HG02884 (cell line): Measurements from ENCODE around the gene MAP3K21.

Source experiments
- ATAC-seq: cut with Tn5 transposase; IDR thresholded peaks from one replicate; pipeline ENCODE4 v1.9.1; 2021; ENCODE audit warnings: mild to moderate bottlenecking, moderate library complexity; ENCODE audit not compliant: unreplicated experiment

The MAP3K21 gene

GRCh38 chr1:233357595-233358397 lies 30.3 kb downstream of the MAP3K21 start:
- no peak for ATAC-seq

- ATAC-seq, result no peak
Observed at GRCh38 chr1:233359431-233359830, 31.9 kb downstream of the MAP3K21 start.

- no peak for ATAC-seq
Observed at GRCh38 chr1:233359905-233360304, 32.4 kb downstream of the MAP3K21 start.

GRCh38 chr1:233360525-233361102 lies 33.1 kb downstream of the MAP3K21 start:
- no peak for ATAC-seq

GRCh38 chr1:233361876-233362275 lies 34.4 kb downstream of the MAP3K21 start:
- no peak for ATAC-seq

- no peak for ATAC-seq
Observed at GRCh38 chr1:233362743-233363142, 35.2 kb downstream of the MAP3K21 start.

- ATAC-seq, result no peak
Observed at GRCh38 chr1:233364026-233364425, 36.5 kb downstream of the MAP3K21 start.

GRCh38 chr1:233364695-233365539 lies 37.4 kb downstream of the MAP3K21 start:
- ATAC-seq, result no peak

- ATAC-seq, result no peak
Observed at GRCh38 chr1:233366575-233366974, 39.1 kb downstream of the MAP3K21 start.

- ATAC-seq, result no peak
Observed at GRCh38 chr1:233367057-233367803, 39.7 kb downstream of the MAP3K21 start.

- no peak for ATAC-seq
Observed at GRCh38 chr1:233368106-233368788, 40.7 kb downstream of the MAP3K21 start.

GRCh38 chr1:233368789-233369130 lies 41.2 kb downstream of the MAP3K21 start:
- ATAC-seq, result no peak

GRCh38 chr1:233372218-233373120 lies 44.9 kb downstream of the MAP3K21 start:
- ATAC-seq, result no peak

GRCh38 chr1:233373226-233373625 lies 45.7 kb downstream of the MAP3K21 start:
- no peak for ATAC-seq

GRCh38 chr1:233375653-233376052 lies 48.1 kb downstream of the MAP3K21 start:
- ATAC-seq, result no peak

GRCh38 chr1:233376382-233377110 lies 49.0 kb downstream of the MAP3K21 start:
- ATAC-seq, result no peak

- ATAC-seq, result no peak
Observed at GRCh38 chr1:233379869-233380438, 52.4 kb downstream of the MAP3K21 start.

- no peak for ATAC-seq
Observed at GRCh38 chr1:233381806-233382205, 54.3 kb downstream of the MAP3K21 start.
